Activated CD8-positive, alpha-beta memory T cell treated with anti-CD3 and anti-CD28 coated beads, Interleukin-2, amount 50 U/mL, for 24 hours (primary cell): ENCODE measurements around the gene FAM181A.

Experiments
- DNase-seq: peaks from one replicate; pipeline ENCODE4 v3.0.0-alpha.2; 2020; ENCODE audit errors: extremely low read depth

Gene FAM181A

GRCh38 chr14:93978735-93979134 is 51.6 kb downstream of the FAM181A start:
- no peak for DNase-seq
